WTC11 (cell line): Measurements from ENCODE around the gene SAXO2. TPM values are rescaled to one million over a fixed set of nuclear protein-coding genes. Genes with fewer than 3 reads are reported as not detected.

ENCODE experiments used
- ATAC-seq: fragments of 200-7000 bp; cut with Tn5 transposase; 2 replicates; pipeline ENCODE4 v1.10.0; 2021; ENCODE audit warnings: mild to moderate bottlenecking, moderate library complexity
- CTCF ChIA-PET: fragments of 300-600 bp; sonication (Branson Sonifier 250); formaldehyde crosslinking; loops from one replicate; lab custom pipeline; 2021; ENCODE audit warnings: antibody characterized with exemption; lab: Charles Lee
- POLR2A ChIA-PET: fragments of 350-600 bp; sonication (Branson Sonifier 250); formaldehyde crosslinking; loops from one replicate; lab custom pipeline; 2021; ENCODE audit warnings: antibody characterized with exemption; lab: Charles Lee
- DNase-seq: peaks from one replicate; pipeline ENCODE4 v3.0.0; 2021; ENCODE audit warnings: low spot score
- H3K27ac Mint-ChIP-seq: 2 replicates; pipeline ENCODE4 v1.8.0; 2021; ENCODE audit warnings: mixed read lengths
- H3K27me3 Mint-ChIP-seq: 2 replicates; pipeline ENCODE4 v1.8.0; 2021; ENCODE audit warnings: low read depth, mild to moderate bottlenecking, moderate library complexity, mixed read lengths
- H3K36me3 Mint-ChIP-seq: 2 replicates; pipeline ENCODE4 v1.8.0; 2021; ENCODE audit warnings: mixed read lengths
- H3K4me1 Mint-ChIP-seq: 2 replicates; pipeline ENCODE4 v1.8.0; 2022; ENCODE audit warnings: mixed read lengths
- H3K4me3 Mint-ChIP-seq: 2 replicates; pipeline ENCODE4 v1.8.0; 2021; ENCODE audit warnings: mild to moderate bottlenecking, moderate library complexity, mixed read lengths
- H3K9me3 Mint-ChIP-seq: 2 replicates; pipeline ENCODE4 v1.8.0; 2021; ENCODE audit warnings: mixed read lengths
- ARID4B ChIP-seq: sonication (generic); formaldehyde crosslinking; IDR thresholded peaks from 2 replicates; pipeline ENCODE4 v1.8.0; 2023; ENCODE audit warnings: missing genetic modification reagents, mild to moderate bottlenecking, borderline replicate concordance
- ATF2 ChIP-seq: sonication (generic); formaldehyde crosslinking; IDR thresholded peaks from 2 replicates; pipeline ENCODE4 v1.8.1; 2022; ENCODE audit warnings: low read depth, missing genetic modification reagents, borderline replicate concordance
- CTCF ChIP-seq: fragments of 200-600 bp; IDR thresholded peaks from 2 replicates; pipeline ENCODE4 v1.8.0; 2022; ENCODE audit warnings: antibody characterized with exemption
- E2F4 ChIP-seq: sonication (generic); formaldehyde crosslinking; IDR thresholded peaks from 2 replicates; pipeline ENCODE4 v1.8.1; 2022; ENCODE audit warnings: low read depth, mild to moderate bottlenecking, moderate library complexity, missing genetic modification reagents, borderline replicate concordance
- ERG ChIP-seq: fragments of 250-450 bp; sonication (Bioruptor Pico); IDR thresholded peaks from 2 replicates; pipeline ENCODE4 v1.8.0; 2021; ENCODE audit warnings: mild to moderate bottlenecking
- JUN ChIP-seq: sonication (generic); formaldehyde crosslinking; IDR thresholded peaks from 2 replicates; pipeline ENCODE4 v1.8.0; 2023; ENCODE audit warnings: mild to moderate bottlenecking, missing genetic modification reagents
- KAT7 ChIP-seq: sonication (generic); formaldehyde crosslinking; IDR thresholded peaks from 2 replicates; pipeline ENCODE4 v1.8.1; 2023; ENCODE audit warnings: missing genetic modification reagents, mild to moderate bottlenecking, borderline replicate concordance
- NFYB ChIP-seq: sonication (generic); formaldehyde crosslinking; conservative IDR thresholded peaks from 2 replicates; pipeline ENCODE4 v1.8.0; 2022; ENCODE audit warnings: low read depth, missing genetic modification reagents
- NR1H2 ChIP-seq: sonication (generic); formaldehyde crosslinking; IDR thresholded peaks from 2 replicates; pipeline ENCODE4 v1.9.0; 2021; ENCODE audit warnings: mild to moderate bottlenecking, moderate library complexity, missing genetic modification reagents
- NR3C1 ChIP-seq: sonication (generic); formaldehyde crosslinking; conservative IDR thresholded peaks from 2 replicates; pipeline ENCODE4 v1.8.1; 2023; ENCODE audit warnings: low read depth, mild to moderate bottlenecking, missing genetic modification reagents
- RELA ChIP-seq: sonication (generic); formaldehyde crosslinking; IDR thresholded peaks from 2 replicates; pipeline ENCODE4 v1.8.1; 2022; ENCODE audit warnings: missing genetic modification reagents, mild to moderate bottlenecking, borderline replicate concordance
- SMAD4 ChIP-seq: sonication (generic); formaldehyde crosslinking; IDR thresholded peaks from 2 replicates; pipeline ENCODE4 v1.8.0; 2022; ENCODE audit warnings: mild to moderate bottlenecking, missing genetic modification reagents
- STAT6 ChIP-seq: sonication (generic); formaldehyde crosslinking; conservative IDR thresholded peaks from 2 replicates; pipeline ENCODE4 v1.8.1; 2023; ENCODE audit warnings: mild to moderate bottlenecking, low read depth, missing genetic modification reagents, moderate library complexity
- ZBTB43 ChIP-seq: sonication (generic); formaldehyde crosslinking; IDR thresholded peaks from 2 replicates; pipeline ENCODE4 v1.8.1; 2023; ENCODE audit warnings: mild to moderate bottlenecking, missing genetic modification reagents
- ZNF138 ChIP-seq: sonication (generic); formaldehyde crosslinking; conservative IDR thresholded peaks from 2 replicates; pipeline ENCODE4 v1.8.1; 2022; ENCODE audit warnings: mild to moderate bottlenecking, moderate library complexity, missing genetic modification reagents
- ZNF219 ChIP-seq: sonication (generic); formaldehyde crosslinking; IDR thresholded peaks from 2 replicates; pipeline ENCODE4 v1.8.0; 2023; ENCODE audit warnings: missing genetic modification reagents, mild to moderate bottlenecking, borderline replicate concordance
- ZNF281 ChIP-seq: sonication (generic); formaldehyde crosslinking; IDR thresholded peaks from 2 replicates; pipeline ENCODE4 v1.8.0; 2023; ENCODE audit warnings: mild to moderate bottlenecking, missing genetic modification reagents
- ZNF317 ChIP-seq: sonication (generic); formaldehyde crosslinking; IDR thresholded peaks from 2 replicates; pipeline ENCODE4 v1.8.1; 2023; ENCODE audit warnings: low read depth, mild to moderate bottlenecking, moderate library complexity, missing genetic modification reagents, borderline replicate concordance
- ZNF416 ChIP-seq: fragments of 250-450 bp; sonication (Bioruptor Pico); IDR thresholded peaks from 2 replicates; pipeline ENCODE4 v1.9.0; 2021; ENCODE audit warnings: mild to moderate bottlenecking, inconsistent platforms
- total RNA-seq: library from RNA; stranded (reverse); gene quantifications from 3 replicates; pipeline ENCODE4 v1.2.3, GENCODE V29; 2021

SAXO2 gene
- total RNA-seq, 1 experiment from 2014 or later = 2.7 TPM

- no peak for TF ChIP-seq SMAD4 (CRISPR knock-in tag)
- TF ChIP-seq STAT6 (CRISPR knock-in tag) = no peak
- TF ChIP-seq RELA (CRISPR knock-in tag) = no peak
- no peak for TF ChIP-seq CTCF
- TF ChIP-seq ZNF317 (CRISPR knock-in tag) = no peak
These were observed 45.1 kb downstream of the SAXO2 start (continued) for GRCh38 chr15:82307714-82308081.

GRCh38 chr15:82309802-82310201, 47.2 kb downstream of the SAXO2 start:
- POLR2A ChIA-PET = no interaction called here
- CTCF ChIA-PET = no interaction called here
- no peak overlapping the region for H3K4me3 Mint-ChIP-seq
- ATAC-seq = no peak
- DNase-seq = no peak
- H3K4me1 Mint-ChIP-seq = no peaks in the 10 kb centered on the region
- peaks cover 8% of the 10 kb centered on the region for H3K9me3 Mint-ChIP-seq
- peaks cover 4% of the 10 kb centered on the region for H3K27me3 Mint-ChIP-seq
- no peaks in the 10 kb centered on the region for H3K36me3 Mint-ChIP-seq
- no peak overlapping the region for H3K27ac Mint-ChIP-seq
- TF ChIP-seq ARID4B (CRISPR knock-in tag) = no peak
- no peak for TF ChIP-seq ZNF416 (CRISPR knock-in tag)
- TF ChIP-seq ZNF219 = no peak
- TF ChIP-seq E2F4 (CRISPR knock-in tag) = no peak
- no peak for TF ChIP-seq NFYB (CRISPR knock-in tag)
- TF ChIP-seq ATF2 (CRISPR knock-in tag) = no peak
- no peak for TF ChIP-seq NR1H2 (CRISPR knock-in tag)
- TF ChIP-seq ZBTB43 (CRISPR knock-in tag) = no peak
- no peak for TF ChIP-seq ZNF281 (CRISPR knock-in tag)
- TF ChIP-seq JUN (CRISPR knock-in tag) = no peak
- no peak for TF ChIP-seq ZNF138 (CRISPR knock-in tag)
- TF ChIP-seq NR3C1 (CRISPR knock-in tag) = no peak
- no peak for TF ChIP-seq SMAD4 (CRISPR knock-in tag)
- TF ChIP-seq KAT7 (CRISPR knock-in tag) = no peak
- TF ChIP-seq ERG = no peak
